Measurements from ENCODE around the gene TMEM89. TPM values are rescaled to one million over a fixed set of nuclear protein-coding genes. Genes with fewer than 3 reads are reported as not detected.

Gene TMEM89
- total RNA-seq, 1 experiment from 2014 or later = 0.74 TPM

DNA sequence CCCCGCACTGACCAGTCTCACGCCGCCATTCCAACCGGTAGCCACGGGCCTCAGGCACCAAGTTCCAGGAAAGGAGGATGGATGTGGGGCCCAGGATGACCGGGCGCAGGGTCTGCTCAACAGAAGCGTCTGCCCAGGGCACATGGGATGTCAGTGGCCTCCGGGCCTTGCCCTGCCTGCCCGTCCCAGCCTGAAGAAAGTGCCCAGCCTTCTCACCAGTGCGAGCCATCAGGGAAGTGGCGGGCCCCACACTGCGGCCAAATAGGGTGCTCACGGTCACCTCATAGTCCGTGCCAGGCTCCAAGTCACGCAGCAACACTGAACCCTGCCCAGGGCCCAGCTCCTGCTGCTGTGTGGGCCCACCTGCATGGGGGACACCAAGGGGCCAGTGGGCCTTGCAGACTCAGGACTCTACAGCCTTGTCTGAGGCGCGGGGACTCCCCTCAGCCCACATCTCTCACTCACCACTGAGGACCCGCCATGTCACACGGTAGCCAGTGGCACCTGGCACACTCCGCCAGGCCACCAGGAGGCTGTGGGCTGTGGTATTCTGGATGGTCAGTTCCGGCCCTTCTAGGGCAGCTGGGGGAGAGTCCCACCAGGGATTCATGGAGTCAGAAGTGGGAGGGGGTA lies 29.6 kb downstream of the TMEM89 start:
- H3K27ac ChIP-seq (ENCODE audit: insufficient read length, low read depth, low read length) = no peak overlapping the region
- H3K4me1 ChIP-seq (ENCODE audit: insufficient read depth, low read length) = no peaks in the 10 kb centered on the region
- H3K4me3 Mint-ChIP-seq = no peak overlapping the region
- H4K91ac ChIP-seq (ENCODE audit: insufficient read length, low read depth, low read length) = no peak overlapping the region
- peaks cover 22 to 23% of the 10 kb centered on the region in 2 experiments for H3K4me1 Mint-ChIP-seq
- H3K36me3 Mint-ChIP-seq (ENCODE audit: insufficient read depth in 1 of 3, low read depth in 3 of 3) = peaks cover 0 to 7% (median 0%) of the 10 kb centered on the region in 3 experiments; a peak in 4 of 7 replicates
- H3K18ac ChIP-seq (ENCODE audit: insufficient read length, low read depth, low read length) = no peak overlapping the region
- H4K5ac ChIP-seq (ENCODE audit: insufficient read length, low read depth, low read length) = no peak overlapping the region
- TF ChIP-seq, protein P1, sequence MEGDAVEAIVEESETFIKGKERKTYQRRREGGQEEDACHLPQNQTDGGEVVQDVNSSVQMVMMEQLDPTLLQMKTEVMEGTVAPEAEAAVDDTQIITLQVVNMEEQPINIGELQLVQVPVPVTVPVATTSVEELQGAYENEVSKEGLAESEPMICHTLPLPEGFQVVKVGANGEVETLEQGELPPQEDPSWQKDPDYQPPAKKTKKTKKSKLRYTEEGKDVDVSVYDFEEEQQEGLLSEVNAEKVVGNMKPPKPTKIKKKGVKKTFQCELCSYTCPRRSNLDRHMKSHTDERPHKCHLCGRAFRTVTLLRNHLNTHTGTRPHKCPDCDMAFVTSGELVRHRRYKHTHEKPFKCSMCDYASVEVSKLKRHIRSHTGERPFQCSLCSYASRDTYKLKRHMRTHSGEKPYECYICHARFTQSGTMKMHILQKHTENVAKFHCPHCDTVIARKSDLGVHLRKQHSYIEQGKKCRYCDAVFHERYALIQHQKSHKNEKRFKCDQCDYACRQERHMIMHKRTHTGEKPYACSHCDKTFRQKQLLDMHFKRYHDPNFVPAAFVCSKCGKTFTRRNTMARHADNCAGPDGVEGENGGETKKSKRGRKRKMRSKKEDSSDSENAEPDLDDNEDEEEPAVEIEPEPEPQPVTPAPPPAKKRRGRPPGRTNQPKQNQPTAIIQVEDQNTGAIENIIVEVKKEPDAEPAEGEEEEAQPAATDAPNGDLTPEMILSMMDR (conservative IDR thresholded peaks at IDR 0.05) = no peak
- H3K56ac ChIP-seq (ENCODE audit: insufficient read length, low read depth, low read length) = no peak overlapping the region
- H2AK5ac ChIP-seq (ENCODE audit: insufficient read length, low read length) = no peak overlapping the region
- no peaks in the 10 kb centered on the region for H3K9me3 Mint-ChIP-seq
- no peak overlapping the region; the same call in 1 of the 2 replicates for H3K14ac ChIP-seq (ENCODE audit: insufficient read depth, low read length)
- H3T11ph ChIP-seq (ENCODE audit: low read length) = no peak overlapping the region
- no peak overlapping the region for H3K9ac ChIP-seq (ENCODE audit: extremely low read depth, insufficient read length, low read length)
- no peak overlapping the region for H2BK15ac ChIP-seq (ENCODE audit: low read depth, low read length)
- no peak overlapping the region for H3K23ac ChIP-seq (ENCODE audit: insufficient read length, low read depth, low read length)
- H4K8ac ChIP-seq (replicated peaks; ENCODE audit: insufficient read length, low read depth, low read length) = no peak overlapping the region
- H3K4ac ChIP-seq (ENCODE audit: low read depth, low read length) = no peak overlapping the region
- no peaks in the 10 kb centered on the region for H4K20me1 ChIP-seq (ENCODE audit: control insufficient read depth, insufficient read depth, insufficient read length)
- H3K4me2 ChIP-seq (ENCODE audit: insufficient read depth, insufficient read length, low read length) = no peak overlapping the region
- H3K27me3 Mint-ChIP-seq (ENCODE audit: low read depth) = peaks cover 4% of the 10 kb centered on the region; the same call in 1 of the 2 replicates
- H2BK20ac ChIP-seq (ENCODE audit: low read depth, low read length, poor library complexity, severe bottlenecking) = no peak overlapping the region
- no peak overlapping the region for H2BK12ac ChIP-seq (ENCODE audit: insufficient read length, low read depth, low read length)
- no peak for DNase-seq
- H3K79me2 ChIP-seq (ENCODE audit: insufficient read depth, low read length) = no peaks in the 10 kb centered on the region
- no peak overlapping the region for H3K27ac Mint-ChIP-seq
- no peaks in the 10 kb centered on the region for H3K23me2 ChIP-seq (ENCODE audit: insufficient read length, low read depth, low read length, poor library complexity, severe bottlenecking)
- H2AFZ ChIP-seq (ENCODE audit: low read length) = no peak overlapping the region
- WGBS (ENCODE audit: extremely low coverage, insufficient read length, low lambda C conversion rate) = no CpG with 5 or more reads among the region's 22 CpGs
- no peaks in the 10 kb centered on the region for H3K27me3 ChIP-seq (ENCODE audit: insufficient read depth, low read length)
- no peaks in the 10 kb centered on the region for H3K9me3 ChIP-seq (ENCODE audit: control insufficient read depth, low read depth, low read length)
- H3K79me1 ChIP-seq (ENCODE audit: insufficient read depth, low read depth, low read length, poor library complexity, severe bottlenecking) = no peaks in the 10 kb centered on the region
- H2BK5ac ChIP-seq (ENCODE audit: insufficient read length, low read length) = no peak overlapping the region
- no peak overlapping the region for H2BK120ac ChIP-seq (ENCODE audit: low read depth, low read length, poor library complexity, severe bottlenecking)

Measured in H9 (cell line).